ENCODE results near the gene NALCN. TPM values are rescaled to one million over a fixed set of nuclear protein-coding genes. Genes with fewer than 3 reads are reported as not detected.

The NALCN gene
- total RNA-seq, 5 donors from 2014 or later (not counting 1 experiment from before 2014, with no cell fraction given), result not detected

DNA sequence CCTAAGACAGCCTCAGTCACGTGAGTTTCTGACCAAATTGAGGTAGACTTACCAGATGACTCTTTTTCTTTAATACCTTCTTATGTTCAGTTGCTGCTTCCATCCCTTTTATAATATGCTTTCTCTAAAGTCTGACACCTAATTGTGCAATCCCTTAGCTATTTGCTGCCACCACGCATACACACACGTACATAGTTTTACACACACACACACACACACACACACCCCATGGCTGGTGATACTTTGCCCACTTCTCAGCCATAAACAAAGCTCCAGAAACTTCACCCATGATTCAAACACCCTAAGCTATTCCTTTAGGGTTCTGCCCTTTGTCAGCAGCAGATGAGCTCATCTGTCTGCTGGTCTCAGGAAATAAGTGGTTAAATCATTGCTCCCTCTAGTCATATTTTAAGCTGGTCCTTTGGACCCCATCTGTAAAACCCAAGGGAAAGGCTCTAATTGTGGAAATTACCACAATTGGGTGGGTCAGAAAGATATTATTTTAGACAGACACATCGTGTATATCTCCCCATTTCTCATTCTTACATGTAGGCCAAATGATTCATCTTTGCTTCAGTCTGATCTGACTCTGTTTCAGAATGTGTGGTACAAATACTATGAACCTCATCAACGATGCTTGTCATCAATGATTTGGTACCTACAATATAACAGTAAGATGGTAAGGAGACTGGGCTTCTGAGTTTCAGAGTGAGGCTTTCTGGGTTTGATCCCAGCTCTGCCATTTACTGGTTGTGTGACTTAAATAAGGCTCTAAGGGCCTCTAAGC lies 69.2 kb downstream of the NALCN start:
- WGBS (ENCODE audit: insufficient coverage), result 72% methylated on average over 3 of the region's 5 CpGs

DNA sequence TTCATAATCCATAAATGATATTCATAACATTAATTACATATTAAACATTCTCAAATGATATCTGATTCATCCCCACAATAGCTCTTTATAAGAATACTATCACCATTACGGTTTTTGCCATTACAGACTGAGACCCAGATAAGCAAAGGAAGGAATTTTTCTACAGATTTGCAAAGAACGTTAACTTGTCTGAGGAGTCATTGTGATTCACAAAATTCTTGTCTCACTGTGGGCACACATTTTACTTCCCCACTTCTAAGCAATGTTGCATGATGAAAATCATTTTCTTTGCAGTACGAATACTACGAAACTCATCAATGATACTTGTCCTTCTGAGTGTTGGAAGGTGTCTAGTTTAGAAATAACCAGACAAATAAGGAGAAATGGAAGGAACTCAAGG lies 70.1 kb downstream of the NALCN start:
- H3K36me3 Mint-ChIP-seq, result no peaks in the 10 kb centered on the region
- H3K4me3 ChIP-seq (ENCODE audit: control insufficient read depth in 1 of 2, extremely low read depth in 1 of 2, low read length in 1 of 2), result no peak overlapping the region
- H3K27ac ChIP-seq (ENCODE audit: low read length), result no peak overlapping the region
- H3K4me1 ChIP-seq (ENCODE audit: control insufficient read depth in 1 of 2, extremely low read depth in 1 of 2, insufficient read depth in 2 of 2, low read length in 2 of 2), result no peaks in the 10 kb centered on the region
- POLR2A ChIA-PET, result no interaction called here
- no peaks in the 10 kb centered on the region for H3K4me1 Mint-ChIP-seq
- 63% methylated on average over 2 of the region's 4 CpGs for WGBS (ENCODE audit: insufficient coverage)
- H3K27me3 ChIP-seq (replicated peaks in 1 of 2; ENCODE audit: control insufficient read depth in 2 of 2, extremely low read depth in 1 of 2, insufficient read depth in 2 of 2, low read length in 1 of 2), result no peaks in the 10 kb centered on the region
- peaks cover 0 to 4% (median 3%) of the 10 kb centered on the region in 3 donors for H3K9me3 Mint-ChIP-seq
- H3K4me3 Mint-ChIP-seq, result no peak overlapping the region
- H3K27ac Mint-ChIP-seq, result no peak overlapping the region
- CTCF ChIA-PET, result no interaction called here
- H3K27me3 Mint-ChIP-seq, result peaks cover 0 to 9% of the 10 kb centered on the region in 2 donors
- H3K36me3 ChIP-seq (ENCODE audit: control insufficient read depth in 2 of 2, extremely low read depth in 1 of 2, insufficient read depth in 1 of 2, low read length in 1 of 2), result no peaks in the 10 kb centered on the region
- ATAC-seq (replicated peaks in 1 of 4), result no peak
- no peak for DNase-seq
- H3K9me3 ChIP-seq, result no peaks in the 10 kb centered on the region

More for the DNA sequence above, 69.2 kb downstream of the NALCN start:
- Histone ChIP-seq H3K27ac (ENCODE audit: low read length) (no peak overlapping the region), H3K27me3 (replicated peaks in 1 of 2; ENCODE audit: control insufficient read depth in 2 of 2, extremely low read depth in 1 of 2, insufficient read depth in 2 of 2, low read length in 1 of 2) (no peaks in the 10 kb centered on the region), H3K4me1 (ENCODE audit: control insufficient read depth in 1 of 2, extremely low read depth in 1 of 2, insufficient read depth in 2 of 2, low read length in 2 of 2) (no peaks in the 10 kb centered on the region), H3K4me3 (ENCODE audit: control insufficient read depth in 1 of 2, extremely low read depth in 1 of 2, low read length in 1 of 2) (no peak overlapping the region), H3K36me3 (ENCODE audit: control insufficient read depth in 2 of 2, extremely low read depth in 1 of 2, insufficient read depth in 1 of 2, low read length in 1 of 2) (no peaks in the 10 kb centered on the region), H3K9me3 (no peaks in the 10 kb centered on the region)
- Mint-ChIP-seq H3K4me1 (no peaks in the 10 kb centered on the region), H3K27ac (no peak overlapping the region), H3K9me3 (peaks cover 0 to 4% (median 0%) of the 10 kb centered on the region in 3 donors), H3K4me3 (no peak overlapping the region), H3K36me3 (no peaks in the 10 kb centered on the region), H3K27me3 (peaks cover 0 to 9% of the 10 kb centered on the region in 2 donors)
- CTCF ChIA-PET, result no interaction called here
- ATAC-seq (replicated peaks in 1 of 4) (no peak), DNase-seq (no peak)
- POLR2A ChIA-PET, result no interaction called here

DNA sequence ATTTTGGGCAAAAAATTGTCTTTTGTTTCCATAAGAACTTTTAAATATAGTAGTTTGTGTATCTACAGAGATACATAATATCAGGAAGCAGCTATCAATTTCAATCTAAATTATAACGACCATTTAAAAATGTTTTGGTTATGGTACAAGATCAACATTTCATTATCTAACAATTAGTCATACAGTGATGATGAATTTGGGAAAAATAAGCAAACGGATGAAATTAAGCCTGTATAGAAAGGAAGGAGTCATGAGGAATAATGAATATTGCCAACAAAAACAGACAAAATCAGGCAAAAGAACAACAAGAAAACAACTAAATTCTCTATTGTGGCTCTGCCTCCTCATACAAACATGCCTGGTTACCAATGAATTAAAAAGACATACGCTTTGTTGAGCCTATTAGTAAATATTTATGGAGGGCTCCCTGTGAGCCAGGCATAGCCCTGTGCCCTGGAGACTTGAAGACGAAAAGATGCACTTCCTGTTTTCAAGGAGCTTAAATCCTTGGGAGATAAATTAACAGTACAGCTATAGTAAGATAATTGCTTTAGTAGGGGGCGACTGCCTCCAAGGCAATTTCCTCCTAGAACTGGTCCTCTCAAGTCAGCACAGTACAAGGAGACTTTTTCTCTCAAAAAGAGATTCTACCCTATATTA lies 73.0 kb downstream of the NALCN start:
- Mint-ChIP-seq H3K27me3 (peaks cover 2 to 4% of the 10 kb centered on the region in 2 donors), H3K9me3 (peaks cover 0 to 10% (median 3%) of the 10 kb centered on the region in 3 donors), H3K36me3 (no peaks in the 10 kb centered on the region), H3K27ac (no peak overlapping the region), H3K4me3 (no peak overlapping the region), H3K4me1 (no peaks in the 10 kb centered on the region)
- ATAC-seq (replicated peaks in 1 of 4), result no peak
- DNase-seq, result no peak
- Histone ChIP-seq H3K36me3 (ENCODE audit: control insufficient read depth in 2 of 2, extremely low read depth in 1 of 2, insufficient read depth in 1 of 2, low read length in 1 of 2) (no peaks in the 10 kb centered on the region), H3K27me3 (replicated peaks in 1 of 2; ENCODE audit: control insufficient read depth in 2 of 2, extremely low read depth in 1 of 2, insufficient read depth in 2 of 2, low read length in 1 of 2) (no peaks in the 10 kb centered on the region), H3K4me3 (ENCODE audit: control insufficient read depth in 1 of 2, extremely low read depth in 1 of 2, low read length in 1 of 2) (no peak overlapping the region), H3K9me3 (no peaks in the 10 kb centered on the region), H3K4me1 (ENCODE audit: control insufficient read depth in 1 of 2, extremely low read depth in 1 of 2, insufficient read depth in 2 of 2, low read length in 2 of 2) (no peaks in the 10 kb centered on the region), H3K27ac (ENCODE audit: low read length) (no peak overlapping the region)
- no CpG with 5 or more reads among the region's 5 CpGs for WGBS (ENCODE audit: insufficient coverage)
- ChIA-PET CTCF (interaction anchor here in 1 of 2 donors (0.6 kb wide), 1 partner anchor 84 kb away, joined by 3 read pairs; no protein-coding TSS in a partner anchor), POLR2A (no interaction called here)

DNA sequence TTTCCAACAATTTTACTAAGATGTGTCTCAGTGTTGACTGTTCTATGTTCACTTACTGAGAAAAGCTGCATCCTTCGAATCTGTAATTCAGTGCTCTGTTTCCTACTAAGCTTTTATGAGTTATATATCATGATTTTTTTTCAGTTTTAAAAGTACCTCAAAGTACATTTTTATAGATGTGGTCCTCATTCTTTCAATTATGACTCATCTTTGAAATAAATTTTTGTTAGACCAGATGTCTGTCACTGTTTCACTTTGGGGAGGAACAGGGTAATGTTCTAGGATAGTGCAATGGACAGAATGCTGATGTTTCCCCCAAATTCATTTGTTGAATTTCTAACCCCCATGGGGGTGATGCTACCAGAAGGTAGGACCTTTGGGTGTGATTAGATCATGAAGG lies 74.8 kb downstream of the NALCN start:
- POLR2A ChIA-PET, result no interaction called here
- no peak for ATAC-seq (replicated peaks in 1 of 4)
- no peaks in the 10 kb centered on the region for H3K4me1 Mint-ChIP-seq

DNA sequence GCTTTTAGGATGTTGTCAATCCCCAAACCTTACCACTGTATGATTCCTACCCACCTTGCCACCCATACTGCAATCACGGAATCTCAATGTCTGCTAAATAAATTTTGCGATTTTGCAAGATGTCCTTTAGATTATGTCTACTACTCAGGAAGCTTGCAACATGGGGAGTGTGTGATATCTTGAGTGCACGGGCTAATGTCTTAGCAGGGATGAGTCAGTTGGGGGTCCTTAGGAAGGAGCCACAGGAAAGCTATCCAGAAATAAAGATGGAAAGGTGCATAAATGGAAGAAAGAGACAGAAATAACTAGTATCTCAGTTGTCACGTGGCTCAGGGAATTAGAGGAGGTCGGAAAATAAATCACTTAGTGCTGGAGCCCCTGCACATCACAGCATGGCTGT lies 77.1 kb downstream of the NALCN start:
- CTCF ChIA-PET, result no interaction called here
- no peaks in the 10 kb centered on the region for H3K36me3 Mint-ChIP-seq

More for the DNA sequence above, 74.8 kb downstream of the NALCN start:
- Histone ChIP-seq H3K36me3 (ENCODE audit: control insufficient read depth in 2 of 2, extremely low read depth in 1 of 2, insufficient read depth in 1 of 2, low read length in 1 of 2) (no peaks in the 10 kb centered on the region), H3K4me3 (ENCODE audit: control insufficient read depth in 1 of 2, extremely low read depth in 1 of 2, low read length in 1 of 2) (no peak overlapping the region), H3K4me1 (ENCODE audit: control insufficient read depth in 1 of 2, extremely low read depth in 1 of 2, insufficient read depth in 2 of 2, low read length in 2 of 2) (no peaks in the 10 kb centered on the region), H3K27ac (ENCODE audit: low read length) (no peak overlapping the region), H3K9me3 (no peaks in the 10 kb centered on the region), H3K27me3 (replicated peaks in 1 of 2; ENCODE audit: control insufficient read depth in 2 of 2, extremely low read depth in 1 of 2, insufficient read depth in 2 of 2, low read length in 1 of 2) (no peaks in the 10 kb centered on the region)
- Mint-ChIP-seq H3K36me3 (no peaks in the 10 kb centered on the region), H3K27me3 (peaks cover 2 to 4% of the 10 kb centered on the region in 2 donors), H3K9me3 (peaks cover 0 to 6% (median 3%) of the 10 kb centered on the region in 3 donors), H3K27ac (no peak overlapping the region), H3K4me3 (no peak overlapping the region)
- CTCF ChIA-PET, result no interaction called here
- no peak for DNase-seq
- WGBS (ENCODE audit: insufficient coverage), result no CpG with 5 or more reads among the region's 1 CpG

DNA sequence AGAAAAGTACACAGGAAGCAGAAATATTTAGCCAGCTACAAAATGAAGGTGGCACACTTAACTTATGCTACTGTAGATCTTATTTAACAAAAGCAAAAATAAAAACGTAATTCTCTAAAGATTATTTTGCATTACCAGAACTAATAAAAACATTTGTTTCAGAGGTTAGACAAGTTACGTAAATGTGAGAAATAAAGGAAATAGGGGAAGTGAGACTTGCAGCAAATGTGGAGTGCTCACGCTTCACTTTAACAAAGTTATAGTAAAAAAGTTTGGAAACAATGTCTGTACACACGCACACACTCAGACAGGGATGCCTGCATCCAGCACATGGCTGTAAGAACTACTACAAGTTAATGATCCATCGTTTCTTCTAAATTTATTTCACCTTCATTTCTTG lies 83.7 kb downstream of the NALCN start:
- Mint-ChIP-seq H3K36me3 (no peaks in the 10 kb centered on the region), H3K4me1 (no peaks in the 10 kb centered on the region), H3K27me3 (no peaks in the 10 kb centered on the region), H3K9me3 (no peaks in the 10 kb centered on the region), H3K27ac (no peak overlapping the region), H3K4me3 (no peak overlapping the region)
- Histone ChIP-seq H3K4me1 (ENCODE audit: control insufficient read depth in 1 of 2, extremely low read depth in 1 of 2, insufficient read depth in 2 of 2, low read length in 2 of 2) (no peaks in the 10 kb centered on the region), H3K27ac (ENCODE audit: low read length) (no peak overlapping the region), H3K36me3 (ENCODE audit: control insufficient read depth in 2 of 2, extremely low read depth in 1 of 2, insufficient read depth in 1 of 2, low read length in 1 of 2) (no peaks in the 10 kb centered on the region), H3K4me3 (ENCODE audit: control insufficient read depth in 1 of 2, extremely low read depth in 1 of 2, low read length in 1 of 2) (no peak overlapping the region), H3K9me3 (no peaks in the 10 kb centered on the region), H3K27me3 (replicated peaks in 1 of 2; ENCODE audit: control insufficient read depth in 2 of 2, extremely low read depth in 1 of 2, insufficient read depth in 2 of 2, low read length in 1 of 2) (no peaks in the 10 kb centered on the region)
- WGBS (ENCODE audit: insufficient coverage), result no CpG with 5 or more reads among the region's 5 CpGs
- ATAC-seq (replicated peaks in 1 of 4), result no peak
- POLR2A ChIA-PET, result no interaction called here
- no peak for DNase-seq
- CTCF ChIA-PET, result no interaction called here

More for the DNA sequence above, 77.1 kb downstream of the NALCN start:
- Histone ChIP-seq H3K4me1 (ENCODE audit: control insufficient read depth in 1 of 2, extremely low read depth in 1 of 2, insufficient read depth in 2 of 2, low read length in 2 of 2) (no peaks in the 10 kb centered on the region), H3K27me3 (replicated peaks in 1 of 2; ENCODE audit: control insufficient read depth in 2 of 2, extremely low read depth in 1 of 2, insufficient read depth in 2 of 2, low read length in 1 of 2) (no peaks in the 10 kb centered on the region), H3K36me3 (ENCODE audit: control insufficient read depth in 2 of 2, extremely low read depth in 1 of 2, insufficient read depth in 1 of 2, low read length in 1 of 2) (no peaks in the 10 kb centered on the region), H3K4me3 (ENCODE audit: control insufficient read depth in 1 of 2, extremely low read depth in 1 of 2, low read length in 1 of 2) (no peak overlapping the region), H3K9me3 (no peaks in the 10 kb centered on the region), H3K27ac (ENCODE audit: low read length) (no peak overlapping the region)
- Mint-ChIP-seq H3K27ac (no peak overlapping the region), H3K27me3 (peaks cover 0 to 2% of the 10 kb centered on the region in 2 donors), H3K4me3 (no peak overlapping the region), H3K9me3 (peaks cover 0 to 6% (median 3%) of the 10 kb centered on the region in 3 donors), H3K4me1 (no peaks in the 10 kb centered on the region)
- ATAC-seq (replicated peaks in 1 of 4) (no peak), DNase-seq (no peak)
- WGBS (ENCODE audit: insufficient coverage), result 71% methylated on average over 4 of the region's 5 CpGs
- POLR2A ChIA-PET, result no interaction called here

All from T-cell (primary cell).